Neural cell (in vitro differentiated cells): ENCODE measurements around the gene FANCD2OS. TPM values are rescaled to one million over a fixed set of nuclear protein-coding genes. Genes with fewer than 3 reads are reported as not detected.

Experiments used
- H2AFZ ChIP-seq: fragments of 200-600, 300-800 bp; sonication (generic), shearing (Covaris generic); 2 replicates; pipeline ENCODE4 v1.6.0; 2014; ENCODE audit warnings: low read depth, mild to moderate bottlenecking, antibody characterized with exemption, low read length, moderate library complexity
- H3F3A ChIP-seq: fragments of 200-600 bp; shearing (Covaris generic); 2 replicates; pipeline ENCODE4 v1.6.1; 2016; ENCODE audit warnings: mild to moderate bottlenecking, moderate library complexity, mixed read lengths, antibody characterized with exemption, low read length; ENCODE audit not compliant: insufficient read depth, poor library complexity, severe bottlenecking
- H3K27ac ChIP-seq: fragments of 200-600, 300-800 bp; sonication (generic), shearing (Covaris generic); 2 replicates; pipeline ENCODE4 v1.5.1; 2014; ENCODE audit warnings: mild to moderate bottlenecking, low read length, moderate library complexity
- H3K27me3 ChIP-seq: fragments of 300-800, 200-600 bp; sonication (generic), shearing (Covaris generic); 2 replicates; pipeline ENCODE4 v1.6.0; 2014; ENCODE audit warnings: mild to moderate bottlenecking, low read depth, low read length, moderate library complexity; ENCODE audit not compliant: insufficient read depth
- H3K36me3 ChIP-seq: fragments of 300-800, 200-600 bp; sonication (generic), shearing (Covaris generic); 2 replicates; pipeline ENCODE4 v1.5.1; 2014; ENCODE audit warnings: mild to moderate bottlenecking, antibody characterized with exemption, low read length, moderate library complexity; ENCODE audit not compliant: insufficient read depth
- H3K4me2 ChIP-seq: fragments of 300-800, 200-600 bp; sonication (generic), shearing (Covaris generic); 2 replicates; pipeline ENCODE4 v1.6.0; 2014; ENCODE audit warnings: mild to moderate bottlenecking, low read length
- H3K4me3 ChIP-seq: fragments of 300-800, 200-600 bp; sonication (generic), shearing (Covaris generic); 2 replicates; pipeline ENCODE4 v1.5.1; 2014; ENCODE audit warnings: mild to moderate bottlenecking, low read length, moderate library complexity
- H3K79me2 ChIP-seq: fragments of 200-600 bp; shearing (Covaris generic); replicated peaks from 2 replicates; pipeline ENCODE4 v1.6.0; 2014; ENCODE audit warnings: mild to moderate bottlenecking, low read length, moderate library complexity; ENCODE audit not compliant: insufficient read depth
- H3K9ac ChIP-seq: fragments of 300-800, 200-600 bp; sonication (generic), shearing (Covaris generic); 2 replicates; pipeline ENCODE4 v1.6.1; 2016; ENCODE audit warnings: mild to moderate bottlenecking, low read length, mixed read lengths
- H3K9me2 ChIP-seq: fragments of 200-600 bp; shearing (Covaris generic); 2 replicates; pipeline ENCODE4 v1.6.1; 2016; ENCODE audit warnings: mild to moderate bottlenecking, low read length, mixed read lengths; ENCODE audit not compliant: insufficient read depth
- H3K9me3 ChIP-seq: fragments of 200-600, 300-800 bp; sonication (generic), shearing (Covaris generic); 2 replicates; pipeline ENCODE4 v1.6.1; 2016; ENCODE audit warnings: mild to moderate bottlenecking, mixed run types, low read length, moderate library complexity, mixed read lengths
- H4K20me1 ChIP-seq: fragments of 200-600 bp; shearing (Covaris generic); 2 replicates; pipeline ENCODE4 v1.6.1; 2016; ENCODE audit warnings: mild to moderate bottlenecking, mixed run types; ENCODE audit not compliant: insufficient read depth
- EP300 ChIP-seq: fragments of 450-650 bp; conservative IDR thresholded peaks from 2 replicates; pipeline ENCODE4 v1.6.1; 2014; ENCODE audit warnings: antibody characterized with exemption, mild to moderate bottlenecking, moderate library complexity; ENCODE audit not compliant: poor library complexity, severe bottlenecking
- EZH2 ChIP-seq: fragments of 200-600, 300-800 bp; shearing (Covaris generic), sonication (generic); IDR thresholded peaks from 2 replicates; pipeline ENCODE4 v1.6.1; 2014; ENCODE audit warnings: antibody characterized with exemption, low read length, borderline replicate concordance, mild to moderate bottlenecking; ENCODE audit not compliant: insufficient read depth, poor library complexity, severe bottlenecking
- MXI1 ChIP-seq: fragments of 450-650 bp; conservative IDR thresholded peaks from 2 replicates; pipeline ENCODE4 v1.6.1; 2014; ENCODE audit warnings: antibody characterized with exemption, mild to moderate bottlenecking; ENCODE audit not compliant: poor library complexity, severe bottlenecking
- POLR2AphosphoS5 ChIP-seq: IDR thresholded peaks from 2 replicates; pipeline ENCODE4 v1.6.1; 2012
- RAD21 ChIP-seq: fragments of 450-650 bp; conservative IDR thresholded peaks from 2 replicates; pipeline ENCODE4 v1.6.1; 2014; ENCODE audit warnings: antibody characterized with exemption, mild to moderate bottlenecking, moderate library complexity
- SMC3 ChIP-seq: fragments of 450-650 bp; conservative IDR thresholded peaks from 2 replicates; pipeline ENCODE4 v1.6.1; 2014; ENCODE audit warnings: antibody characterized with exemption, mild to moderate bottlenecking, moderate library complexity; ENCODE audit not compliant: poor library complexity
- TAF1 ChIP-seq: IDR thresholded peaks from 2 replicates; pipeline ENCODE4 v1.6.1; 2012; ENCODE audit warnings: low read depth
- polyA plus RNA-seq: library from polyadenylated mRNA; depleted of rRNA; stranded (reverse); fragments of >200 nt; gene quantifications from 2 replicates; pipeline ENCODE4 v1.2.3, GENCODE V29; 2014
- TF ChIP-seq, protein P1 (sequence below): fragments of 450-650 bp; IDR thresholded peaks from 2 replicates; pipeline ENCODE4 v1.5.1; 2014; ENCODE audit warnings: antibody characterized with exemption, mild to moderate bottlenecking, moderate library complexity; ENCODE audit not compliant: poor library complexity, severe bottlenecking
- TF ChIP-seq, protein P2 (sequence below): IDR thresholded peaks from 2 replicates; pipeline ENCODE4 v1.6.1; 2012; ENCODE audit warnings: borderline replicate concordance

The FANCD2OS gene
- polyA plus RNA-seq, 1 donor from 2014 or later, result not detected

- Histone ChIP-seq H3F3A (no peaks in the 10 kb centered on the region), H3K4me3 (peak overlapping the region; percentile 79), H2AFZ (peak overlapping the region; percentile 52), H3K79me2 (peaks cover 43% of the 10 kb centered on the region), H3K36me3 (no peaks in the 10 kb centered on the region), H3K27ac (peak overlapping the region; percentile 84), H3K9ac (peak overlapping the region; percentile 78), H3K27me3 (no peaks in the 10 kb centered on the region), H3K4me2 (peak overlapping the region; percentile 97), H4K20me1 (no peaks in the 10 kb centered on the region), H3K9me2 (no peaks in the 10 kb centered on the region), H3K9me3 (no peaks in the 10 kb centered on the region)
- no peak for TF ChIP-seq RAD21
- TF ChIP-seq SMC3, result no peak
- TF ChIP-seq MXI1, result no peak
- TF ChIP-seq, protein P1, sequence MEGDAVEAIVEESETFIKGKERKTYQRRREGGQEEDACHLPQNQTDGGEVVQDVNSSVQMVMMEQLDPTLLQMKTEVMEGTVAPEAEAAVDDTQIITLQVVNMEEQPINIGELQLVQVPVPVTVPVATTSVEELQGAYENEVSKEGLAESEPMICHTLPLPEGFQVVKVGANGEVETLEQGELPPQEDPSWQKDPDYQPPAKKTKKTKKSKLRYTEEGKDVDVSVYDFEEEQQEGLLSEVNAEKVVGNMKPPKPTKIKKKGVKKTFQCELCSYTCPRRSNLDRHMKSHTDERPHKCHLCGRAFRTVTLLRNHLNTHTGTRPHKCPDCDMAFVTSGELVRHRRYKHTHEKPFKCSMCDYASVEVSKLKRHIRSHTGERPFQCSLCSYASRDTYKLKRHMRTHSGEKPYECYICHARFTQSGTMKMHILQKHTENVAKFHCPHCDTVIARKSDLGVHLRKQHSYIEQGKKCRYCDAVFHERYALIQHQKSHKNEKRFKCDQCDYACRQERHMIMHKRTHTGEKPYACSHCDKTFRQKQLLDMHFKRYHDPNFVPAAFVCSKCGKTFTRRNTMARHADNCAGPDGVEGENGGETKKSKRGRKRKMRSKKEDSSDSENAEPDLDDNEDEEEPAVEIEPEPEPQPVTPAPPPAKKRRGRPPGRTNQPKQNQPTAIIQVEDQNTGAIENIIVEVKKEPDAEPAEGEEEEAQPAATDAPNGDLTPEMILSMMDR, result no peak
- no peak for TF ChIP-seq POLR2AphosphoS5
- TF ChIP-seq EZH2, result no peak
- no peak for TF ChIP-seq EP300
- no peak for TF ChIP-seq TAF1
- TF ChIP-seq, protein P2, sequence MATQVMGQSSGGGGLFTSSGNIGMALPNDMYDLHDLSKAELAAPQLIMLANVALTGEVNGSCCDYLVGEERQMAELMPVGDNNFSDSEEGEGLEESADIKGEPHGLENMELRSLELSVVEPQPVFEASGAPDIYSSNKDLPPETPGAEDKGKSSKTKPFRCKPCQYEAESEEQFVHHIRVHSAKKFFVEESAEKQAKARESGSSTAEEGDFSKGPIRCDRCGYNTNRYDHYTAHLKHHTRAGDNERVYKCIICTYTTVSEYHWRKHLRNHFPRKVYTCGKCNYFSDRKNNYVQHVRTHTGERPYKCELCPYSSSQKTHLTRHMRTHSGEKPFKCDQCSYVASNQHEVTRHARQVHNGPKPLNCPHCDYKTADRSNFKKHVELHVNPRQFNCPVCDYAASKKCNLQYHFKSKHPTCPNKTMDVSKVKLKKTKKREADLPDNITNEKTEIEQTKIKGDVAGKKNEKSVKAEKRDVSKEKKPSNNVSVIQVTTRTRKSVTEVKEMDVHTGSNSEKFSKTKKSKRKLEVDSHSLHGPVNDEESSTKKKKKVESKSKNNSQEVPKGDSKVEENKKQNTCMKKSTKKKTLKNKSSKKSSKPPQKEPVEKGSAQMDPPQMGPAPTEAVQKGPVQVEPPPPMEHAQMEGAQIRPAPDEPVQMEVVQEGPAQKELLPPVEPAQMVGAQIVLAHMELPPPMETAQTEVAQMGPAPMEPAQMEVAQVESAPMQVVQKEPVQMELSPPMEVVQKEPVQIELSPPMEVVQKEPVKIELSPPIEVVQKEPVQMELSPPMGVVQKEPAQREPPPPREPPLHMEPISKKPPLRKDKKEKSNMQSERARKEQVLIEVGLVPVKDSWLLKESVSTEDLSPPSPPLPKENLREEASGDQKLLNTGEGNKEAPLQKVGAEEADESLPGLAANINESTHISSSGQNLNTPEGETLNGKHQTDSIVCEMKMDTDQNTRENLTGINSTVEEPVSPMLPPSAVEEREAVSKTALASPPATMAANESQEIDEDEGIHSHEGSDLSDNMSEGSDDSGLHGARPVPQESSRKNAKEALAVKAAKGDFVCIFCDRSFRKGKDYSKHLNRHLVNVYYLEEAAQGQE, result no peak
These were observed 8.0 kb upstream of the FANCD2OS start for GRCh38 chr3:10116138-10116460.

GRCh38 chr3:10115326-10116137 lies 7.5 kb upstream of the FANCD2OS start, which contains the start of gene BRK1:
TSS of gene BRK1 (plus strand) at chr3:10115675. CDS start at chr3:10115702, 27 bp downstream.
- TF ChIP-seq EP300 (no peak), EZH2 (no peak), POLR2AphosphoS5 (peak; percentile 97), SMC3 (no peak), TAF1 (peak; percentile 85), RAD21 (peak; percentile 27), MXI1 (peak; percentile 84)
- TF ChIP-seq, protein P1, result no peak
- TF ChIP-seq, protein P2, result peak; percentile 84
- Histone ChIP-seq H3K9me3 (no peaks in the 10 kb centered on the region), H3K36me3 (no peaks in the 10 kb centered on the region), H3K79me2 (peaks cover 38% of the 10 kb centered on the region), H3K27ac (peak within 1 kb of the TSS; percentile 84), H4K20me1 (no peaks in the 10 kb centered on the region), H3K9ac (peak within 1 kb of the TSS; percentile 78), H3K27me3 (no peaks in the 10 kb centered on the region), H3K4me2 (peak within 1 kb of the TSS; percentile 97), H3K4me3 (peak within 1 kb of the TSS; percentile 79), H3F3A (no peaks in the 10 kb centered on the region), H2AFZ (peak within 1 kb of the TSS; percentile 52), H3K9me2 (no peaks in the 10 kb centered on the region)
